HepG2 (cell line): ENCODE measurements around the gene HYPK. TPM values are rescaled to one million over a fixed set of nuclear protein-coding genes. Genes with fewer than 3 reads are reported as not detected.

Experiments
- ATAC-seq: fragments of 200-7000 bp; cut with Tn5 transposase; 3 replicates; pipeline ENCODE4 v1.9.1; 2020; ENCODE audit warnings: mild to moderate bottlenecking, moderate library complexity
- BruUV-seq: library from RNA; stranded (reverse); fragments of 400-500 nt; replicated peaks from 2 replicates; lab custom pipeline; 2021; lab: Mats Ljungman, UMichigan
- CTCF ChIA-PET: fragments of 300-600 bp; formaldehyde crosslinking; extraction: SDS; loops from one replicate; lab custom pipeline; 2021; ENCODE audit warnings: low total read pairs, inconsistent platforms, low intra/inter-chr PET ratio; lab: Yijun Ruan, JAX
- POLR2A ChIA-PET: fragments of 350-600 bp; sonication (Branson Sonifier 250); formaldehyde crosslinking; loops from one replicate; lab custom pipeline; 2020; ENCODE audit warnings: antibody characterized with exemption, inconsistent platforms; lab: Yijun Ruan, JAX
- DNase-seq: peaks from one replicate; pipeline ENCODE4 v3.0.0-alpha.2; 2015; ENCODE audit warnings: low spot score
- FAIRE-seq: peaks from 3 replicates; lab custom pipeline; 2011; peaks lifted over from hg19 to GRCh38; lab: Jason Lieb, UNC
- H2AFZ ChIP-seq: one replicate; pipeline ENCODE4 v1.6.1; 2011; ENCODE audit warnings: low read length, inconsistent platforms
- H3K27ac ChIP-seq: fragments of 300-600 bp; 3 replicates; pipeline ENCODE4 v1.8.0; 2011; ENCODE audit warnings: mixed run types, mild to moderate bottlenecking, mixed read lengths, low read length, inconsistent platforms; ENCODE audit not compliant: insufficient read depth; ENCODE audit errors: extremely low read length
- H3K27me3 ChIP-seq, 2 experiments: fragments of 200-600 bp in 1 of 2; 2 replicates in 1 of 2; 3 replicates in 1 of 2; pipeline versions ENCODE4 v1.6.0 to v1.8.0; 2011; ENCODE audit warnings: low read length in 2 of 2, mild to moderate bottlenecking in 2 of 2, moderate library complexity in 2 of 2, inconsistent platforms in 1 of 2; ENCODE audit not compliant: insufficient read depth in 2 of 2, control insufficient read depth in 1 of 2
- H3K36me3 ChIP-seq, 2 experiments: fragments of 200-600 bp in 1 of 2; replicated peaks in 1 of 2; 2 replicates in 1 of 2; 3 replicates in 1 of 2; pipeline versions ENCODE4 v1.5.1 to v1.8.0; 2011; ENCODE audit warnings: low read length in 2 of 2, inconsistent platforms in 1 of 2; ENCODE audit not compliant: insufficient read depth in 2 of 2, control insufficient read depth in 1 of 2
- H3K4me1 ChIP-seq: 2 replicates; pipeline ENCODE4 v1.5.1; 2012; ENCODE audit warnings: low read length, inconsistent platforms; ENCODE audit not compliant: insufficient read depth
- H3K4me2 ChIP-seq: 2 replicates; pipeline ENCODE4 v1.6.0; 2011; ENCODE audit warnings: low read depth, low read length, inconsistent platforms
- H3K4me3 ChIP-seq, 3 experiments: fragments of 200-600 bp in 1 of 3; sonication (generic), shearing (Covaris generic) in 1 of 3; replicated peaks in 1 of 3; 2 replicates each; pipeline ENCODE4 v1.5.1; 2011 to 2016; ENCODE audit warnings: low read length in 3 of 3, inconsistent platforms in 2 of 3, low read depth in 2 of 3, mild to moderate bottlenecking in 2 of 3, control low read depth in 1 of 3, mixed read lengths in 1 of 3; ENCODE audit not compliant: insufficient read depth in 1 of 3
- H3K79me2 ChIP-seq: one replicate; pipeline ENCODE4 v1.6.1; 2011; ENCODE audit warnings: low read length, inconsistent platforms; ENCODE audit not compliant: insufficient read depth
- H3K9ac ChIP-seq: 2 replicates; pipeline ENCODE4 v1.6.0; 2011; ENCODE audit warnings: mild to moderate bottlenecking, low read depth, low read length, inconsistent platforms; ENCODE audit not compliant: insufficient read depth
- H3K9me3 ChIP-seq: 2 replicates; pipeline ENCODE4 v1.5.1; 2012; ENCODE audit warnings: mild to moderate bottlenecking, low read length
- H4K20me1 ChIP-seq: 2 replicates; pipeline ENCODE4 v1.6.0; 2011; ENCODE audit warnings: inconsistent platforms, mild to moderate bottlenecking, low read length, moderate library complexity; ENCODE audit not compliant: insufficient read depth
- ATF7-NPFF ChIP-seq: sonication (generic); formaldehyde crosslinking; IDR thresholded peaks from 2 replicates; pipeline ENCODE4 v1.8.1; 2023; ENCODE audit warnings: mild to moderate bottlenecking, low read depth, missing genetic modification reagents, moderate library complexity
- CHD2 ChIP-seq: IDR thresholded peaks from 2 replicates; pipeline ENCODE4 v1.6.1; 2011; ENCODE audit warnings: low read depth, low read length, improper control_type of control experiment
- MIER3 ChIP-seq: IDR thresholded peaks from 2 replicates; pipeline ENCODE4 v1.6.1; 2016; ENCODE audit warnings: missing compliant biosample characterization, borderline replicate concordance
- NR2F6 ChIP-seq, 2 experiments: IDR thresholded peaks; 2 replicates each; pipeline ENCODE4 v1.6.1; 2016; ENCODE audit warnings: antibody characterized with exemption in 1 of 2, mild to moderate bottlenecking in 1 of 2
- POLR2G ChIP-seq: fragments of 200-400 bp; formaldehyde crosslinking; IDR thresholded peaks from 2 replicates; pipeline ENCODE4 v1.6.1; 2018; ENCODE audit warnings: mild to moderate bottlenecking, low read depth, low read length, moderate library complexity
- SIN3B ChIP-seq: fragments of 150-350 bp; IDR thresholded peaks from 2 replicates; pipeline ENCODE4 v1.6.1; 2014; ENCODE audit warnings: low read length
- SUZ12 ChIP-seq: fragments of 150-350 bp; IDR thresholded peaks from 2 replicates; pipeline ENCODE4 v1.6.1; 2014; ENCODE audit warnings: low read depth, low read length
- ZNF224 ChIP-seq: sonication (generic); formaldehyde crosslinking; IDR thresholded peaks from 2 replicates; pipeline ENCODE4 v1.5.0; 2020; ENCODE audit warnings: mild to moderate bottlenecking, missing genetic modification reagents
- ZNF225 ChIP-seq: sonication (generic); formaldehyde crosslinking; IDR thresholded peaks from 2 replicates; pipeline ENCODE4 v1.4.0; 2020; ENCODE audit warnings: mild to moderate bottlenecking, missing genetic modification reagents
- ZNF326 ChIP-seq: sonication (generic); formaldehyde crosslinking; IDR thresholded peaks from 2 replicates; pipeline ENCODE4 v1.4.0; 2020; ENCODE audit warnings: missing genetic modification reagents, borderline replicate concordance
- ZNF549 ChIP-seq: sonication (generic); formaldehyde crosslinking; IDR thresholded peaks from 2 replicates; pipeline ENCODE4 v1.5.0; 2020; ENCODE audit warnings: missing genetic modification reagents
- ZNF746 ChIP-seq: sonication (generic); formaldehyde crosslinking; IDR thresholded peaks from 2 replicates; pipeline ENCODE4 v1.8.0; 2022; ENCODE audit warnings: mild to moderate bottlenecking, missing genetic modification reagents
- WGBS: methylation state at CpG from one replicate; pipeline ENCODE4 v1.1.6; 2017; ENCODE audit warnings: low lambda C conversion rate; 5-methylcytosine and 5-hydroxymethylcytosine counted together
- in situ Hi-C: cut with HindIII; loops from 2 replicates; pipeline ENCODE4 v1.10.0; 2017; ENCODE audit warnings: low pct_unique_long_range_greater_than_20kb; ENCODE audit not compliant: extremely low pct_ligation_motif_present
- intact Hi-C: fragments of 100-400 bp; cut with micrococcal nuclease; formaldehyde crosslinking; loops from one replicate; pipeline ENCODE4 v1.10.0; 2022; ENCODE audit not compliant: unreplicated experiment
- polyA plus RNA-seq, 8 experiments: library from polyadenylated mRNA; depleted of rRNA in 3 of 8; stranded (reverse) in 7 of 8; unstranded in 1 of 8; fragments of >200 nt; fragmentation: Illumina TruSeq in 4 of 8; extraction: Trizol in 4 of 8; gene quantifications; 2 replicates each; pipeline versions ENCODE4 v1.2.1 to v1.2.3, GENCODE V29; 2011 to 2016; ENCODE audit warnings: low read depth in 4 of 8, missing spikeins in 1 of 8, mixed read lengths in 1 of 8; ENCODE audit not compliant: insufficient read depth in 1 of 8
- total RNA-seq, 5 experiments: library from RNA; depleted of rRNA; stranded (reverse); fragments of >200 nt; fragmentation: Illumina TruSeq; extraction: Trizol; gene quantifications; 2 replicates each; pipeline ENCODE4 v1.2.3, GENCODE V29; 2016; ENCODE audit warnings: low read depth in 1 of 5
- TF ChIP-seq, protein P1 (sequence below): IDR thresholded peaks from 2 replicates; pipeline ENCODE4 v1.6.1; 2016; ENCODE audit warnings: missing compliant biosample characterization, missing genetic modification reagents, borderline replicate concordance
- TF ChIP-seq, protein P2 (sequence below): sonication (generic); formaldehyde crosslinking; IDR thresholded peaks from 2 replicates; pipeline ENCODE4 v1.8.0; 2022; ENCODE audit warnings: mild to moderate bottlenecking, missing genetic modification reagents, borderline replicate concordance

HYPK gene
- total and polyA plus RNA-seq, 2 of the 13 experiments (the other 11 are each of a cell fraction or from before 2014, with no cell fraction given): 13.5 to 16.5 TPM

GRCh38 chr15:43799209-43799944, 1.0 kb upstream of the HYPK start:
- no peak overlapping the region for H3K9ac ChIP-seq
- no peak overlapping the region for H3K4me2 ChIP-seq
- peaks cover 19% of the 10 kb centered on the region for H3K79me2 ChIP-seq
- no peak overlapping the region for H3K4me3 ChIP-seq
- WGBS: 95% methylated on average over 16 of the region's 16 CpGs
- TF ChIP-seq ATF7-NPFF (CRISPR knock-in tag): no peak
- TF ChIP-seq MIER3 (CRISPR knock-in tag): no peak
- peak; percentile 53; the same call in 1 of the 2 replicates for TF ChIP-seq POLR2G
- TF ChIP-seq, all 625 proteins: peak for 1
- Histone ChIP-seq H3K4me1 (peaks cover 60% of the 10 kb centered on the region), H3K36me3 (peaks cover 6 to 28% of the 10 kb centered on the region in 2 experiments), H3K9me3 (no peaks in the 10 kb centered on the region), H4K20me1 (peaks cover 15% of the 10 kb centered on the region), H2AFZ (no peak overlapping the region), H3K27ac (peak overlapping the region; percentile 71), H3K27me3 (no peaks in the 10 kb centered on the region; a peak in 1 of 5 replicates)
- no TSS peak for BruUV-seq
- ATAC-seq (peak; percentile 13), FAIRE-seq (no peak), DNase-seq (no peak)
- intact Hi-C loops: no loop called here
- POLR2A ChIA-PET: interaction anchor here (3.4 to 5.2 kb wide), 2 partner anchors 23 to 25 kb away, joined by 10 to 34 read pairs; partner anchors contain the start of genes ELL3 and MFAP1
- in situ Hi-C loops: no loop called here
- CTCF ChIA-PET: no interaction called here

GRCh38 chr15:43799945-43800285, 484 bp upstream of the HYPK start, which contains the start of gene SERINC4:
TSS of gene SERINC4 (minus strand) at chr15:43800220. CDS start at chr15:43799986, 234 bp downstream.
- peaks cover 9% of the 10 kb centered on the region for H4K20me1 ChIP-seq
- WGBS: 86% methylated on average over 3 of the region's 8 CpGs
- no peak within 1 kb of the TSS for H2AFZ ChIP-seq
- no peak for FAIRE-seq
- ChIA-PET POLR2A (interaction anchor here (1.0 to 2.9 kb wide), 9 partner anchors 7 to 627 kb away, joined by 3 to 30 read pairs (median 5); partner anchors contain the start of genes CTDSPL2, ELL3, MFAP1 and PDIA3), CTCF (no interaction called here)
- H3K9ac ChIP-seq: peak within 1 kb of the TSS; percentile 91
- peaks cover 3 to 28% of the 10 kb centered on the region in 2 experiments; a peak in 4 of 5 replicates for H3K36me3 ChIP-seq
- no peaks in the 10 kb centered on the region for H3K9me3 ChIP-seq
- no TSS peak for BruUV-seq
- ATAC-seq: peak; percentile 4
- peak within 1 kb of the TSS; percentile 74 for H3K4me2 ChIP-seq
- peak within 1 kb of the TSS; percentile 71 for H3K27ac ChIP-seq
- peaks cover 15% of the 10 kb centered on the region for H3K79me2 ChIP-seq
- H3K4me3 ChIP-seq: peak within 1 kb of the TSS; percentile 80 to 94 (median 82)
- H3K27me3 ChIP-seq: no peaks in the 10 kb centered on the region; a peak in 1 of 5 replicates
- no peak for DNase-seq
- in situ Hi-C loops (no loop called here), intact Hi-C loops (no loop called here)
- H3K4me1 ChIP-seq: peaks cover 55% of the 10 kb centered on the region
- TF ChIP-seq ZNF326 (CRISPR knock-in tag) (no peak), ZNF224 (CRISPR knock-in tag) (no peak), SUZ12 (no peak), NR2F6 (IDR thresholded peaks at IDR 0.05) (no peak), NR2F6 (CRISPR knock-in tag; IDR thresholded peaks at IDR 0.05) (no peak), SIN3B (no peak), CHD2 (no peak), ZNF225 (CRISPR knock-in tag) (no peak), ZNF746 (CRISPR knock-in tag) (no peak), ZNF549 (CRISPR knock-in tag) (no peak)
- TF ChIP-seq, protein P1, sequence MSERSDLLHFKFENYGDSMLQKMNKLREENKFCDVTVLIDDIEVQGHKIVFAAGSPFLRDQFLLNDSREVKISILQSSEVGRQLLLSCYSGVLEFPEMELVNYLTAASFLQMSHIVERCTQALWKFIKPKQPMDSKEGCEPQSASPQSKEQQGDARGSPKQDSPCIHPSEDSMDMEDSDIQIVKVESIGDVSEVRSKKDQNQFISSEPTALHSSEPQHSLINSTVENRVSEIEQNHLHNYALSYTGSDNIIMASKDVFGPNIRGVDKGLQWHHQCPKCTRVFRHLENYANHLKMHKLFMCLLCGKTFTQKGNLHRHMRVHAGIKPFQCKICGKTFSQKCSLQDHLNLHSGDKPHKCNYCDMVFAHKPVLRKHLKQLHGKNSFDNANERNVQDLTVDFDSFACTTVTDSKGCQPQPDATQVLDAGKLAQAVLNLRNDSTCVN (CRISPR knock-in tag): 0 out of 2 replicates have a peak, but pooled peaks have one; percentile 8
- TF ChIP-seq, protein P2, sequence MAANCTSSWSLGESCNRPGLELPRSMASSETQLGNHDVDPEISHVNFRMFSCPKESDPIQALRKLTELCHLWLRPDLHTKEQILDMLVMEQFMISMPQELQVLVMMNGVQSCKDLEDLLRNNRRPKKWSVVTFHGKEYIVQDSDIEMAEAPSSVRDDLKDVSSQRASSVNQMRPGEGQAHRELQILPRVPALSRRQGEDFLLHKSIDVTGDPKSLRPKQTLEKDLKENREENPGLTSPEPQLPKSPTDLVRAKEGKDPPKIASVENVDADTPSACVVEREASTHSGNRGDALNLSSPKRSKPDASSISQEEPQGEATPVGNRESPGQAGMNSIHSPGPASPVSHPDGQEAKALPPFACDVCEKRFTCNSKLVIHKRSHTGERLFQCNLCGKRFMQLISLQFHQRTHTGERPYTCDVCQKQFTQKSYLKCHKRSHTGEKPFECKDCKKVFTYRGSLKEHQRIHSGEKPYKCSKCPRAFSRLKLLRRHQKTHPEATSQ (CRISPR knock-in tag): no peak
